ENCODE data around the gene DNMBP. TPM values are rescaled to one million over a fixed set of nuclear protein-coding genes. Genes with fewer than 3 reads are reported as not detected.

DNMBP gene
- total and polyA plus RNA-seq, 2 experiments from 2014 or later: 13.4 to 31.2 TPM

DNA sequence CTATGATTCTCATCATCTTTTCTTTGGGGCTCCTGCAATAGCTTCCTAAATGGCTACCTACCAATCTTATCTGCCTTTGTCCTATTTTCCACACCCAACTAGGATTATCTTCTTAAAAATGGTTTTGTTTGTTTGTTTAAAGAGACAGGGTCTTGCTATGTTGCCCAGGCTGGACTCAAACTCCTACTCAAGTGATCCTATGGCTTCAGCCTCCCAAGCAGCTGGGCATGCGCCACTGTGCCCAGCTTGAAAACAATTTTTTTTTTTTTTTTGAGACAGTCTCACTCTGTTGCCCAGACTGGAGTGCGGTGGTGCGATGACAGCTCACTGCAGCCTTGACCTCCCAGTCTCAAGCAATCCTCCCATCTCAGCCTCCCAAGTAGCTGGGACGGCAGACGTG is 14.9 kb downstream of the DNMBP start (continued):
- TF ChIP-seq CTCF (conservative IDR thresholded peaks at IDR 0.05; ENCODE audit: low read depth in 2 of 2): no peak

- Histone ChIP-seq H3K27me3 (ENCODE audit: insufficient read depth) (no peaks in the 10 kb centered on the region), H3K27ac (ENCODE audit: low read depth) (no peak overlapping the region), H2AFZ (no peak overlapping the region), H3K9me2 (ENCODE audit: insufficient read depth) (no peaks in the 10 kb centered on the region), H3K79me2 (replicated peaks; ENCODE audit: insufficient read depth) (peaks cover under 1% of the 10 kb centered on the region; the same call in 1 of the 2 replicates), H3K4me3 (no peak overlapping the region), H3K36me3 (ENCODE audit: insufficient read depth) (no peaks in the 10 kb centered on the region), H3K4me2 (no peak overlapping the region), H3F3A (replicated peaks; ENCODE audit: low read depth) (no peaks in the 10 kb centered on the region), H4K20me1 (replicated peaks; ENCODE audit: insufficient read depth) (no peaks in the 10 kb centered on the region), H3K4me1 (ENCODE audit: insufficient read depth) (no peaks in the 10 kb centered on the region)
- ATAC-seq: peak; percentile 48; the same call in 2 of the 3 replicates
- no peak overlapping the region for H3K4me3 Mint-ChIP-seq
- H3K4me1 Mint-ChIP-seq: peaks cover 7% of the 10 kb centered on the region
- peak; percentile 28 for DNase-seq (ENCODE audit: low spot score)
- H3K27ac Mint-ChIP-seq: no peak overlapping the region
- H3K36me3 Mint-ChIP-seq (ENCODE audit: low read depth): no peaks in the 10 kb centered on the region
- no peaks in the 10 kb centered on the region for H3K9me3 Mint-ChIP-seq
- no peaks in the 10 kb centered on the region for H3K27me3 Mint-ChIP-seq (ENCODE audit: insufficient read depth, low read depth, poor library complexity)
- TF ChIP-seq EZH2phosphoT487 (IDR thresholded peaks at IDR 0.05; ENCODE audit: unreplicated experiment): no peak
- TF ChIP-seq STAT1 (IDR thresholded peaks at IDR 0.05; ENCODE audit: unreplicated experiment): no peak
- TF ChIP-seq, protein P1, sequence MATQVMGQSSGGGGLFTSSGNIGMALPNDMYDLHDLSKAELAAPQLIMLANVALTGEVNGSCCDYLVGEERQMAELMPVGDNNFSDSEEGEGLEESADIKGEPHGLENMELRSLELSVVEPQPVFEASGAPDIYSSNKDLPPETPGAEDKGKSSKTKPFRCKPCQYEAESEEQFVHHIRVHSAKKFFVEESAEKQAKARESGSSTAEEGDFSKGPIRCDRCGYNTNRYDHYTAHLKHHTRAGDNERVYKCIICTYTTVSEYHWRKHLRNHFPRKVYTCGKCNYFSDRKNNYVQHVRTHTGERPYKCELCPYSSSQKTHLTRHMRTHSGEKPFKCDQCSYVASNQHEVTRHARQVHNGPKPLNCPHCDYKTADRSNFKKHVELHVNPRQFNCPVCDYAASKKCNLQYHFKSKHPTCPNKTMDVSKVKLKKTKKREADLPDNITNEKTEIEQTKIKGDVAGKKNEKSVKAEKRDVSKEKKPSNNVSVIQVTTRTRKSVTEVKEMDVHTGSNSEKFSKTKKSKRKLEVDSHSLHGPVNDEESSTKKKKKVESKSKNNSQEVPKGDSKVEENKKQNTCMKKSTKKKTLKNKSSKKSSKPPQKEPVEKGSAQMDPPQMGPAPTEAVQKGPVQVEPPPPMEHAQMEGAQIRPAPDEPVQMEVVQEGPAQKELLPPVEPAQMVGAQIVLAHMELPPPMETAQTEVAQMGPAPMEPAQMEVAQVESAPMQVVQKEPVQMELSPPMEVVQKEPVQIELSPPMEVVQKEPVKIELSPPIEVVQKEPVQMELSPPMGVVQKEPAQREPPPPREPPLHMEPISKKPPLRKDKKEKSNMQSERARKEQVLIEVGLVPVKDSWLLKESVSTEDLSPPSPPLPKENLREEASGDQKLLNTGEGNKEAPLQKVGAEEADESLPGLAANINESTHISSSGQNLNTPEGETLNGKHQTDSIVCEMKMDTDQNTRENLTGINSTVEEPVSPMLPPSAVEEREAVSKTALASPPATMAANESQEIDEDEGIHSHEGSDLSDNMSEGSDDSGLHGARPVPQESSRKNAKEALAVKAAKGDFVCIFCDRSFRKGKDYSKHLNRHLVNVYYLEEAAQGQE (IDR thresholded peaks at IDR 0.05; ENCODE audit: unreplicated experiment): no peak
- TF ChIP-seq ZNF114 (CRISPR knock-in tag; IDR thresholded peaks at IDR 0.05): no peak
- no peak for TF ChIP-seq CREB1 (CRISPR knock-in tag; IDR thresholded peaks at IDR 0.05; ENCODE audit: low read depth)
- TF ChIP-seq, protein P2, sequence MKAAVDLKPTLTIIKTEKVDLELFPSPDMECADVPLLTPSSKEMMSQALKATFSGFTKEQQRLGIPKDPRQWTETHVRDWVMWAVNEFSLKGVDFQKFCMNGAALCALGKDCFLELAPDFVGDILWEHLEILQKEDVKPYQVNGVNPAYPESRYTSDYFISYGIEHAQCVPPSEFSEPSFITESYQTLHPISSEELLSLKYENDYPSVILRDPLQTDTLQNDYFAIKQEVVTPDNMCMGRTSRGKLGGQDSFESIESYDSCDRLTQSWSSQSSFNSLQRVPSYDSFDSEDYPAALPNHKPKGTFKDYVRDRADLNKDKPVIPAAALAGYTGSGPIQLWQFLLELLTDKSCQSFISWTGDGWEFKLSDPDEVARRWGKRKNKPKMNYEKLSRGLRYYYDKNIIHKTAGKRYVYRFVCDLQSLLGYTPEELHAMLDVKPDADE (IDR thresholded peaks at IDR 0.05): no peak
- TF ChIP-seq POLR2AphosphoS5 (IDR thresholded peaks at IDR 0.05; ENCODE audit: low read depth): no peak
- no peak for TF ChIP-seq CTCF (conservative IDR thresholded peaks at IDR 0.05; ENCODE audit: low read depth in 2 of 2)
- TF ChIP-seq NANOG (IDR thresholded peaks at IDR 0.05; ENCODE audit: borderline replicate concordance): no peak
- TF ChIP-seq JUNB (IDR thresholded peaks at IDR 0.05; ENCODE audit: unreplicated experiment): no peak
- TF ChIP-seq ZNF331 (CRISPR knock-in tag; IDR thresholded peaks at IDR 0.05; ENCODE audit: low read depth): no peak
Observed at GRCh38 chr10:99993701-99994689, 15.8 kb downstream of the DNMBP start.

Data from GM23338 (cell line).